HG03575 (cell line): ENCODE data around the gene UVRAG.

Experiments
- ATAC-seq: cut with Tn5 transposase; IDR thresholded peaks from one replicate; pipeline ENCODE4 v1.9.1; 2021; ENCODE audit not compliant: unreplicated experiment, insufficient number of reproducible peaks, low FRiP score; ENCODE audit errors: extremely low read depth

UVRAG gene

DNA sequence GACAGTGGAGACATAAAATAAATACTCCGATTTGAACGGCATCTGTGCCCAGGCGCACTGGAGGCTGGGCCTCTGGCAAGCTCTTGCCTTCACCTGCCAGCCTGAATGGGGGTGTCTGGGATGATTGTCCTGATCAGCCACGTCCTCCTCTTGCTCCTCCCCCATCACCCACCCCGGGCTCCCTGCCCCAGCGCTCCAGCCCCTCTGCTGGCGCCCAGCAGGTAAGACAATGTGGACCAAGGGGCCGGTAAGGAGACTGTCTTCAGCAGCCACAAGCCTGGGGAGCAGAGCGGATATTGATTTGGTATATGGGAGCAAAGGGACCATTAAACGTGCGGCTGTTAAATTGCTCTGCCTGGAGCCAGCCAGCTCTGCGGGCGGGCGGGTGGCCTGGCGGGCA, 366.4 kb downstream of the UVRAG start:
- ATAC-seq = no peak

GRCh38 chr11:76184551-76184993, 369.6 kb downstream of the UVRAG start:
- no peak for ATAC-seq

GRCh38 chr11:76185511-76185910, 370.5 kb downstream of the UVRAG start:
- ATAC-seq = no peak

DNA sequence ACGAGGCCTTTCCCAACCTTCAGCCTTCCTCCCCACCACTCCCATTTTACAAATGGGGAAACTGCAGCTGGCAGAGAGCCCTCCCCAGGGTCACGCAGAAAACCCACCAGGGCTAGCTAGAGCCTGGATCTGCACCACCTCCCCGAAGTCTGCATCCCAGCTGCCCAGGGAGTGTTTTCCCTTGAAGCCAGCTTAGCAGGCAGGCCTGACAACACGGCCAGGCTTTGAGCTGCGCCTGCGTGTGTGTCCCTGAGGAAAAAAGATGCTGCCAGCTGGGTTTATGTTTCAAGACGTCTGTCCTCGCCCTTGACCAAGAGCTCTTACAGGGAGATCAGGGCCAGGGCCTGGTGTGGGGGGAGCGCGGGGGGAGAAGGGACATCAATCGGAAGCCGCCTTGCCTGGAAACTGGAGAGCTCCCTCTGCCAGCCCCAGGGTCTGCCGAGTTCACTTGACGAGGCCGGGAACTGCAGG, 371.0 kb downstream of the UVRAG start:
- no peak for ATAC-seq

- no peak for ATAC-seq
Observed at GRCh38 chr11:76186776-76187279, 371.8 kb downstream of the UVRAG start.

- no peak for ATAC-seq
Observed at GRCh38 chr11:76188873-76189272, 373.9 kb downstream of the UVRAG start.

GRCh38 chr11:76189682-76190081, 374.7 kb downstream of the UVRAG start:
- ATAC-seq = no peak

- ATAC-seq = no peak
Observed at GRCh38 chr11:76190376-76190775, 375.4 kb downstream of the UVRAG start.
